HG03066 (cell line): ENCODE data around the gene NDUFA5.
"Not testable (repeated sequence)": the region's sequence is repeated elsewhere in the genome, so short reads cannot be mapped to it uniquely, and the experiment has no call there.

ENCODE experiments used
- ATAC-seq: cut with Tn5 transposase; IDR thresholded peaks from one replicate; pipeline ENCODE4 v1.9.1; 2021; ENCODE audit warnings: low read depth; ENCODE audit not compliant: unreplicated experiment

NDUFA5 gene

GRCh38 chr7:123526533-123526932, 31.1 kb downstream of the NDUFA5 start:
- not testable (repeated sequence) for ATAC-seq

DNA sequence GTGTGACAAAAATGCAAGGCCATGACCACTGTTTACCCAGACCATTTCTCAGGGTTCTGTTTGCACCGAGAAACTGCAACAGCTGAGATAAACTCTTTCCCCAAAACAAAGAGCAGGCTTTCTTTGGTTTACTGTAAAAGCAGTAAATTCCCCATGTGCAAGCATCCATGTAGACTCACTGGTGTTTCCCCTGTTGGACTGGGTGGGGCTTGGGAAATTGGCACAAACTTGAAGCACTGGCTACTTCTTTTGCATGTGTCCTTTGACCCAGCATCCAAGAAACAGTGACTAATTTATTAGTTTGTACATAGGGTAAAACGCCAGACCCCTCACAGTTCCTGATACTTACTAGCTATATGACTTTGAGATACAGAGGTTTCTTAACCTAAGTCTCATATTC, 35.6 kb downstream of the NDUFA5 start:
- ATAC-seq: no peak

DNA sequence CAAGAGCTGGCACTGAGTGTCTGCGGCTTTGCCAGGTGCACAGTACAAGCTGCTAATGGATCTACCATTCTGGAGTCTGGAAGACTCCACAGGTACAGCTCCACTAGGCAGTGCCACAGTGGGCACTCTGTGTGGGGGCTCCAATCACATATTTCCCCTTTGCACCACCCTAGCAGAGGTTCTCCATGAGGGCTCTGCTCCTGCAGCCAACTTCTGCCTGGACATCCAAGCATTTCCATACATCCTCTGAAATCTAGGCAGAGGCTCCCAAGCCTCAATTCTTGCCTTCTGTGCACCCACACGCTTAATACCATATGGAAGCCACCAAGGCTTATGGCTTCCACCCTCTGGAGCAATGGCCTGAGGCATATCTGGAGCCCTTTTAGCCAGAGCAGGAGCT, 52.4 kb downstream of the NDUFA5 start:
- ATAC-seq: no peak

DNA sequence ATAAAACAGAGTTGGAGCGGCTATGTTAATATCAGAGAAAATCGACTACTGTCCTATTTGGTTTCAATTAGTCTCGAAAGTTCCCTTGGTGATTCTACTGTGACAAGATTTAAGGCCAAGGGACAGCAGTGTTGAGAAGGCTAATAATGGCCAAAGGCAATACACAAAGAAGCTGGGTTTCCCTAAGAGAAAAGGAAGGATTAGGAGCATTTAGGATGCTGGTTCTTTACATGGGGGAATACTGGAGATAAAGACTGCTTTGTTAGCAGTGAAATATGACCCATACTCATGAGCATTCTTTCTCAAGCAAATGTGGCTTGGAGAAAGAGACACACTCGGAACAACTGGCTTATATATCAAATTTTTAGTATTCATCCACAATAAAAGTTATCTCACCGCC, 55.4 kb downstream of the NDUFA5 start:
- no peak for ATAC-seq

- no peak for ATAC-seq
Measured at GRCh38 chr7:123500878-123501489, 56.6 kb downstream of the NDUFA5 start.

GRCh38 chr7:123499211-123499970, 58.2 kb downstream of the NDUFA5 start:
- ATAC-seq: no peak

DNA sequence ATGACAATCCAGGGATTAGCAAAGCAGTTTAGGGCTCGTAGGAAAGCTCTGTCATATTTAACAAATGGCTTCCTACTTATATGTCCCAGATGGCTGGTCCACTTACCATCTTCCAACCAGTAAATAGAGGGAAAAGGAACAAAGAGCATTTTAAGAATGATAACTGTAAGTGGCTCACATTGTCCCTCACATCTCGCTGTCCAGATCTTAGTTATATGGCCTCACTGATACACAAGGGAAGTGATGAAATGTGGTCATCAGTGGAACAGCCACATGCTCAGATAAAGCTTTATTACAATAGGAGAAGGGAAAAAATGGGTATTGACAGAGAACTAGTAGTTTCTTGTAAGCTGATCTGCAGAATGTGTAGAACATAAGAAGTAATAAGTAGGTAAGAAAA, 59.0 kb downstream of the NDUFA5 start:
- no peak for ATAC-seq

DNA sequence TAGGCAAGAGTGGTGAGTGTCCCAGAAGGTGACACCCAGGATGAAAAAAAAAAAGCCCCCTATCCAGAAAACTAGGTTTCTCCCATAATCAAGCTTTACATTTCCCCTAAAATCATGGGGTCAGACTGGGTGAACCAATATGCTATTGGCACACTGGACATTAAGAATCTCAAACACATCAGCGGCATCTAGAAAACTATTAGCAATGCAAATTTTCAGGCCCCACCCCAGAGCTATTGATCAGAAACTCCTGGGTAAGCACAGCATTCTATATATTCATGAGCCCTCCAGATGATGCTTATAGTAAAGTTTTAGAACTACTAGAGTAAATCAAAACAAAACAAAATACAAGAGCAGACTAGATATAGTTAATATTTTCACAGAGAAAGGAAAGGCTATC, 59.6 kb downstream of the NDUFA5 start:
- no peak for ATAC-seq

DNA sequence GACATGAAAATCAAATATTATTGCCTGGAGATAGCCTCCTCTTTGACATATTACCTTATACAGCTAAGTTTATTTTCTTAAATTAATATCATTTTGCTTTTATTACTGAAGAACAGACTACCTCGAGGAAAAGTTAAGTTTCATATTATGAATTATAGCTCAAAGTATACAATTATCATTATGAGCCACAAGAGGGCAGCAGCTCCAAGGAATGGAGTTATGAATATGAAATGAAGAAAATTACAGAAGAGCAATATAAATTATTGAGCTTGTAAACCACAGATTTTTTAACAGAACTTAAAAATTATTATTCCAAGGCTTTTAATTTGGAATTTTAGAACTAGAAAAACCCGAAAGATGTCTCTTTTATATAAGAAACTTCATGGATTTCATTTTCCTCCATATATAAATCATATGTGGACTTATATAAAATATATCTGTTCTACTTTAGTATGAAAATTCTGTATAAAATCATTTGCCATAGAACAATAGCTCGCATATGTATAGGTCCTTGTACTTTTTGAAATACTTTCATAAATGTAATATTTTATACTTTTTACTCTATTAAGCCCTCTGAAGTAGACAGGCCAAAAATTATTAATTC, 63.3 kb downstream of the NDUFA5 start:
- peak; percentile 61 for ATAC-seq

DNA sequence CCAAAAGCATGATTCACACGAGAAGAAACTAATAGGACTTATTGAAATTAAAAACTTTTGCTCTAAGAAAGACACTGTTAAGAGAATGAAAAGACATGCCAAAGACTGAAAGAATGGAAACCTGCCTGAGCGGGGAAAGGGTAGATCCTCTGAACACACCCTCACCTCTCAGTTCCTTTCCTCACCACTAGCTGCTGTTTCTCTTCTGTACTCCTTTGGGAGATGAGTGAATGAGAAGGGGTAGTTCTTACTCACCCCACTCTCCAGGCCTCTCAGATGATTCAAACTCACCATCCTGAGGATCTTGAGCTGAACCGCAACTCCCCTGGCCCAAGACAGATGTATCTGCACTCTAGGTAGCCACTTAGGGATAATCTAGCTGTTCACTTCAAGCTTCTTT, 65.1 kb downstream of the NDUFA5 start:
- ATAC-seq: no peak
